Peyer's patch (tissue), 4 donors: ENCODE measurements around the gene ARMS2.

Source experiments
- POLR2A ChIP-seq, 2 donors: fragments of 450-650 bp; IDR thresholded peaks; one replicate each; pipeline ENCODE4 v1.5.1; 2017; ENCODE audit warnings: antibody characterized with exemption in 2 of 2, mild to moderate bottlenecking in 2 of 2, moderate library complexity in 2 of 2
- TF ChIP-seq, protein P1 (sequence below), 6 experiments: fragments of 450-650 bp in 4 of 6; fragments of 200-600 bp in 2 of 6; sonication (generic) in 1 of 6; IDR thresholded peaks; one replicate each; pipeline ENCODE4 v1.5.1; 2017 to 2019; ENCODE audit warnings: antibody characterized with exemption in 6 of 6, mild to moderate bottlenecking in 3 of 6, moderate library complexity in 1 of 6

DNA sequence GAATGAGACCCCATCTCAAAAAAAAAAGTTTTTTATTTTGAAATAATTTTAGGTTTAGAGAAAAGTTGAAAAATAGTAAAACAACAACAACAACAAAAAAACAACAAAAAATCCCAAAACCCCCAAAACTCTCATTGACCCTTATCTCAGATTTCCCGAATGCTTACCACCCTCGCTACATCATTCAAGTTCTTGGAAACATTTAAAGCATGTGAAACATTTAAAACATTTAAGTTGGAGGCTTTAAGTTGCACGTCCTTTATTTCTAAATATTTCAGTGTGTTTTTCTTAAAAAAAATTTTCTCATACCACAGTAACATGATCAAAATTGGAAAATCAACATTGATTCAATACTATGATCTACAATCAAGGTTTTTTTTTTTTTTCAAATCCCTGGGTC lies 382 bp upstream of the ARMS2 start:
- TF ChIP-seq, protein P1, sequence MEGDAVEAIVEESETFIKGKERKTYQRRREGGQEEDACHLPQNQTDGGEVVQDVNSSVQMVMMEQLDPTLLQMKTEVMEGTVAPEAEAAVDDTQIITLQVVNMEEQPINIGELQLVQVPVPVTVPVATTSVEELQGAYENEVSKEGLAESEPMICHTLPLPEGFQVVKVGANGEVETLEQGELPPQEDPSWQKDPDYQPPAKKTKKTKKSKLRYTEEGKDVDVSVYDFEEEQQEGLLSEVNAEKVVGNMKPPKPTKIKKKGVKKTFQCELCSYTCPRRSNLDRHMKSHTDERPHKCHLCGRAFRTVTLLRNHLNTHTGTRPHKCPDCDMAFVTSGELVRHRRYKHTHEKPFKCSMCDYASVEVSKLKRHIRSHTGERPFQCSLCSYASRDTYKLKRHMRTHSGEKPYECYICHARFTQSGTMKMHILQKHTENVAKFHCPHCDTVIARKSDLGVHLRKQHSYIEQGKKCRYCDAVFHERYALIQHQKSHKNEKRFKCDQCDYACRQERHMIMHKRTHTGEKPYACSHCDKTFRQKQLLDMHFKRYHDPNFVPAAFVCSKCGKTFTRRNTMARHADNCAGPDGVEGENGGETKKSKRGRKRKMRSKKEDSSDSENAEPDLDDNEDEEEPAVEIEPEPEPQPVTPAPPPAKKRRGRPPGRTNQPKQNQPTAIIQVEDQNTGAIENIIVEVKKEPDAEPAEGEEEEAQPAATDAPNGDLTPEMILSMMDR (IDR thresholded peaks at IDR 0.05), result no peak
- TF ChIP-seq POLR2A (IDR thresholded peaks at IDR 0.05), result no peak
